ENCODE results near the gene LMBRD2. TPM values are rescaled to one million over a fixed set of nuclear protein-coding genes. Genes with fewer than 3 reads are reported as not detected.
"Not testable (repeated sequence)": the region's sequence is repeated elsewhere in the genome, so short reads cannot be mapped to it uniquely, and the experiment has no call there.

Gene LMBRD2
- 4.3 TPM for polyA plus RNA-seq (2013, experiment 1 of 2)
- 4.9 TPM for polyA plus RNA-seq (2013, experiment 2 of 2)

GRCh38 chr5:36151434-36152323 is at the start of gene LMBRD2, which contains the start of gene SKP2:
Gene LMBRD2, minus strand, starts transcription at chr5:36151887. Its CDS starts 8,538 bp downstream, at chr5:36143349.
Gene SKP2, plus strand, starts transcription at chr5:36152111. Its CDS starts 152 bp downstream, at chr5:36152263.
- Histone ChIP-seq H4K91ac (ENCODE audit: low read depth, low read length, poor library complexity) (no peak within 1 kb of the TSS), H3K27ac (replicated peaks; ENCODE audit: low read length) (no peak within 1 kb of the TSS), H3K4me3 (ENCODE audit: low read length in 2 of 2) (peak within 1 kb of the TSS; percentile 79 to 97), H2BK12ac (ENCODE audit: low read length) (no peak within 1 kb of the TSS), H3K14ac (ENCODE audit: low read length) (no peak within 1 kb of the TSS), H3K4me2 (ENCODE audit: insufficient read depth, low read length, poor library complexity, severe bottlenecking) (peak within 1 kb of the TSS; percentile 72), H3K79me1 (ENCODE audit: low read depth, low read length) (no peaks in the 10 kb centered on the region), H2BK15ac (ENCODE audit: low read length) (no peak within 1 kb of the TSS), H3K9me3 (replicated peaks in 1 of 2; ENCODE audit: control insufficient read depth in 2 of 2, insufficient read depth in 1 of 2, low read depth in 1 of 2, low read length in 2 of 2) (no peaks in the 10 kb centered on the region), H2AK5ac (ENCODE audit: low read depth, low read length) (no peak within 1 kb of the TSS), H2BK5ac (ENCODE audit: low read length) (no peak within 1 kb of the TSS), H2AFZ (ENCODE audit: low read length) (peak within 1 kb of the TSS; percentile 97), H3K4ac (ENCODE audit: low read length) (no peak within 1 kb of the TSS), H3K23ac (ENCODE audit: low read depth, low read length, poor library complexity) (peak within 1 kb of the TSS; percentile 20), H3K18ac (ENCODE audit: low read length) (no peak within 1 kb of the TSS), H3K27me3 (ENCODE audit: control insufficient read depth in 3 of 3, insufficient read depth in 3 of 3, low read depth in 1 of 3, low read length in 3 of 3) (no peaks in the 10 kb centered on the region), H3K36me3 (replicated peaks in 1 of 2; ENCODE audit: control insufficient read depth in 2 of 2, insufficient read depth in 2 of 2, low read length in 2 of 2) (peaks cover 5 to 41% of the 10 kb centered on the region in 2 donors), H3K4me1 (ENCODE audit: control insufficient read depth in 2 of 2, insufficient read depth in 1 of 2, low read depth in 1 of 2, low read length in 2 of 2) (peaks cover 1 to 4% of the 10 kb centered on the region in 2 donors), H2BK120ac (ENCODE audit: low read depth, low read length) (no peak within 1 kb of the TSS), H3K9ac (ENCODE audit: low read depth, low read length, poor library complexity) (peak within 1 kb of the TSS; percentile 93), H4K8ac (ENCODE audit: low read depth, low read length) (no peak within 1 kb of the TSS)
- WGBS, 2 donors (ENCODE audit: extremely low coverage in 2 of 2, insufficient read length in 2 of 2, insufficient replicate concordance in 1 of 2), result no CpG with 5 or more reads among the region's 81 CpGs
- DNase-seq (ENCODE audit: low spot score), result peak; percentile 96

DNA sequence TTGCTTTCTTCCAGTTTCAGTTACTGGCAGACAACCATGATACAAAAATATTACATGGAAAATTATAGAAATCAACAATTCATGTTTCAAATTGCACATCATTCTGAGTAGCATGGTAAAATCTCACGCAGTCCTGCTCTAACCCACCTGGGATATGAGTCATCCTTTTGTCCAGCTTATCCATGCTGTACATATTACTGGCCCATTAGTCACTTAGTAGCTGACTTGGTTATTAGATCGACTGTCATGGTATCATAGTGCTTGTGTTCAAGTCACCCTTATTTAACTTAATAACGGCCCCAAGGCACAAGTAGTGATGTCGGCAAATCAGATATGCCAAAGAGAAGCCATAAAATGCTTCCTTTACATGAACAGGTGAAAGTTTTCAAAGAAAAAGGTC is 48.8 kb upstream of the LMBRD2 start:
- H3K27ac ChIP-seq (replicated peaks; ENCODE audit: low read length), result no peak overlapping the region

GRCh38 chr5:36199620-36200019 is 47.9 kb upstream of the LMBRD2 start:
- peaks cover 4 to 96% of the 10 kb centered on the region in 2 donors for H3K36me3 ChIP-seq (replicated peaks in 1 of 2; ENCODE audit: control insufficient read depth in 2 of 2, insufficient read depth in 2 of 2, low read length in 2 of 2)
- H4K91ac ChIP-seq (ENCODE audit: low read depth, low read length, poor library complexity), result no peak overlapping the region
- H2AK5ac ChIP-seq (ENCODE audit: low read depth, low read length), result no peak overlapping the region
- H3K23ac ChIP-seq (ENCODE audit: low read depth, low read length, poor library complexity), result no peak overlapping the region
- no peaks in the 10 kb centered on the region for H3K27me3 ChIP-seq (ENCODE audit: control insufficient read depth in 3 of 3, insufficient read depth in 3 of 3, low read depth in 1 of 3, low read length in 3 of 3)
- no peaks in the 10 kb centered on the region for H3K9me3 ChIP-seq (replicated peaks in 1 of 2; ENCODE audit: control insufficient read depth in 2 of 2, insufficient read depth in 1 of 2, low read depth in 1 of 2, low read length in 2 of 2)
- WGBS, 2 donors (ENCODE audit: extremely low coverage in 2 of 2, insufficient read length in 2 of 2, insufficient replicate concordance in 1 of 2), result no CpG with 5 or more reads among the region's 2 CpGs
- H3K14ac ChIP-seq (ENCODE audit: low read length), result no peak overlapping the region
- H3K27ac ChIP-seq (replicated peaks; ENCODE audit: low read length), result no peak overlapping the region
- no peak overlapping the region for H3K4me3 ChIP-seq (ENCODE audit: low read length in 2 of 2)
- no peak overlapping the region for H3K4ac ChIP-seq (ENCODE audit: low read length)
- H2BK120ac ChIP-seq (ENCODE audit: low read depth, low read length), result no peak overlapping the region
- H3K4me2 ChIP-seq (ENCODE audit: insufficient read depth, low read length, poor library complexity, severe bottlenecking), result no peak overlapping the region
- H3K79me1 ChIP-seq (ENCODE audit: low read depth, low read length), result no peaks in the 10 kb centered on the region
- H2BK15ac ChIP-seq (ENCODE audit: low read length), result no peak overlapping the region
- H3K18ac ChIP-seq (ENCODE audit: low read length), result no peak overlapping the region
- H3K9ac ChIP-seq (ENCODE audit: low read depth, low read length, poor library complexity), result no peak overlapping the region
- H2AFZ ChIP-seq (ENCODE audit: low read length), result no peak overlapping the region
- no peak overlapping the region for H2BK12ac ChIP-seq (ENCODE audit: low read length)
- peaks cover 0 to 4% of the 10 kb centered on the region in 2 donors for H3K4me1 ChIP-seq (ENCODE audit: control insufficient read depth in 2 of 2, insufficient read depth in 1 of 2, low read depth in 1 of 2, low read length in 2 of 2)
- no peak for DNase-seq (ENCODE audit: low spot score)
- no peak overlapping the region for H2BK5ac ChIP-seq (ENCODE audit: low read length)
- H4K8ac ChIP-seq (ENCODE audit: low read depth, low read length), result no peak overlapping the region

More for the DNA sequence above, 48.8 kb upstream of the LMBRD2 start:
- WGBS, 2 donors (ENCODE audit: extremely low coverage in 2 of 2, insufficient read length in 2 of 2, insufficient replicate concordance in 1 of 2), result no CpG with 5 or more reads among the region's 4 CpGs
- Histone ChIP-seq H3K9ac (ENCODE audit: low read depth, low read length, poor library complexity) (no peak overlapping the region), H3K4me3 (ENCODE audit: low read length in 2 of 2) (no peak overlapping the region), H3K27me3 (ENCODE audit: control insufficient read depth in 3 of 3, insufficient read depth in 3 of 3, low read depth in 1 of 3, low read length in 3 of 3) (no peaks in the 10 kb centered on the region), H3K79me1 (ENCODE audit: low read depth, low read length) (no peaks in the 10 kb centered on the region), H3K4ac (ENCODE audit: low read length) (no peak overlapping the region), H4K91ac (ENCODE audit: low read depth, low read length, poor library complexity) (no peak overlapping the region), H2BK120ac (ENCODE audit: low read depth, low read length) (no peak overlapping the region), H2AFZ (ENCODE audit: low read length) (no peak overlapping the region), H3K36me3 (replicated peaks in 1 of 2; ENCODE audit: control insufficient read depth in 2 of 2, insufficient read depth in 2 of 2, low read length in 2 of 2) (peaks cover 4 to 96% of the 10 kb centered on the region in 2 donors), H2BK12ac (ENCODE audit: low read length) (no peak overlapping the region), H3K4me1 (ENCODE audit: control insufficient read depth in 2 of 2, insufficient read depth in 1 of 2, low read depth in 1 of 2, low read length in 2 of 2) (peaks cover 0 to 4% of the 10 kb centered on the region in 2 donors), H2BK15ac (ENCODE audit: low read length) (no peak overlapping the region), H2BK5ac (ENCODE audit: low read length) (no peak overlapping the region), H3K9me3 (replicated peaks in 1 of 2; ENCODE audit: control insufficient read depth in 2 of 2, insufficient read depth in 1 of 2, low read depth in 1 of 2, low read length in 2 of 2) (no peaks in the 10 kb centered on the region), H3K18ac (ENCODE audit: low read length) (no peak overlapping the region), H4K8ac (ENCODE audit: low read depth, low read length) (no peak overlapping the region), H2AK5ac (ENCODE audit: low read depth, low read length) (no peak overlapping the region), H3K4me2 (ENCODE audit: insufficient read depth, low read length, poor library complexity, severe bottlenecking) (no peak overlapping the region), H3K23ac (ENCODE audit: low read depth, low read length, poor library complexity) (no peak overlapping the region), H3K14ac (ENCODE audit: low read length) (no peak overlapping the region)
- no peak for DNase-seq (ENCODE audit: low spot score)

DNA sequence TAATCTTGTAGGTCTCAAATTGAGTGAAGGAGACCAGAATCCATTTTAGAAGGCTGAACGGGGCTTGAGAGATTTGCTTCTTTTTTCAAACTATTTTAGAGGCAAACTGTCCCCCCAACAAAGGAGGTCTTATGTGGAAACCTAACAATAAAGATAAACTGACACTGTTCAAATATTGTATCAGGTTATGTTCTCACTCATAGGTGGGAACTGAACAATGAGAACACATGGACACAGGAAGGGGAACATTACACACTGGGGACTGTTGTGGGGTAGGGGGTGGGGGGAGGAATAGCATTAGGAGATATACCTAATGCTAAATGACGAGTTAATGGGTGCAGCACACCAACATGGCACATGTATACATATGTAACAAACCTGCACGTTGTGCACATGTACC is 47.1 kb upstream of the LMBRD2 start:
- H3K14ac ChIP-seq (ENCODE audit: low read length); H3K4me2 ChIP-seq (ENCODE audit: insufficient read depth, low read length, poor library complexity, severe bottlenecking); H3K23ac ChIP-seq (ENCODE audit: low read depth, low read length, poor library complexity); H2BK120ac ChIP-seq (ENCODE audit: low read depth, low read length); DNase-seq (ENCODE audit: low spot score); H2AK5ac ChIP-seq (ENCODE audit: low read depth, low read length); H2BK15ac ChIP-seq (ENCODE audit: low read length); H3K4me1 ChIP-seq (ENCODE audit: control insufficient read depth in 2 of 2, insufficient read depth in 1 of 2, low read depth in 1 of 2, low read length in 2 of 2); H3K27ac ChIP-seq (replicated peaks; ENCODE audit: low read length); H3K79me1 ChIP-seq (ENCODE audit: low read depth, low read length); H3K4ac ChIP-seq (ENCODE audit: low read length); H2BK12ac ChIP-seq (ENCODE audit: low read length); H2AFZ ChIP-seq (ENCODE audit: low read length); H3K9ac ChIP-seq (ENCODE audit: low read depth, low read length, poor library complexity); H3K27me3 ChIP-seq (ENCODE audit: control insufficient read depth in 3 of 3, insufficient read depth in 3 of 3, low read depth in 1 of 3, low read length in 3 of 3); H4K91ac ChIP-seq (ENCODE audit: low read depth, low read length, poor library complexity); H2BK5ac ChIP-seq (ENCODE audit: low read length); H3K9me3 ChIP-seq (replicated peaks in 1 of 2; ENCODE audit: control insufficient read depth in 2 of 2, insufficient read depth in 1 of 2, low read depth in 1 of 2, low read length in 2 of 2); H4K8ac ChIP-seq (ENCODE audit: low read depth, low read length); H3K18ac ChIP-seq (ENCODE audit: low read length); H3K4me3 ChIP-seq (ENCODE audit: low read length in 2 of 2): not testable (repeated sequence)
- H3K36me3 ChIP-seq (replicated peaks in 1 of 2; ENCODE audit: control insufficient read depth in 2 of 2, insufficient read depth in 2 of 2, low read length in 2 of 2), result peaks cover 4 to 97% of the 10 kb centered on the region in 2 donors
- WGBS, 2 donors (ENCODE audit: extremely low coverage in 2 of 2, insufficient read length in 2 of 2, insufficient replicate concordance in 1 of 2), result no CpG with 5 or more reads among the region's 3 CpGs
